ENCODE data around the gene TNFRSF13B.

GRCh38 chr17:16928406-16929034 lies 43.4 kb downstream of the TNFRSF13B start:
- TF ChIP-seq CTCF (IDR thresholded peaks at IDR 0.05; ENCODE audit: extremely low read depth in 1 of 2, insufficient read depth in 1 of 2, low read depth in 1 of 2, low read length in 2 of 2): no peak
- TF ChIP-seq FOS (IDR thresholded peaks at IDR 0.05; ENCODE audit: borderline replicate concordance, insufficient read depth, low read length): no peak
- no peak for TF ChIP-seq POLR2A (IDR thresholded peaks at IDR 0.05; ENCODE audit: low read depth, low read length)
- TF ChIP-seq JUN (IDR thresholded peaks at IDR 0.05; ENCODE audit: borderline replicate concordance, insufficient read depth, insufficient read length, low read depth): no peak
- TF ChIP-seq POLR2AphosphoS5 (IDR thresholded peaks at IDR 0.05; ENCODE audit: insufficient read depth, low read depth, low read length): no peak
